Midbrain (tissue), 1 donor: ENCODE results near the gene MLST8.
"Not testable (repeated sequence)": the region's sequence is repeated elsewhere in the genome, so short reads cannot be mapped to it uniquely, and the experiment has no call there.

Experiments used
- DNase-seq: peaks from one replicate; lab custom pipeline; 2025; lab: John Stamatoyannopoulos, UW

MLST8 gene

DNA sequence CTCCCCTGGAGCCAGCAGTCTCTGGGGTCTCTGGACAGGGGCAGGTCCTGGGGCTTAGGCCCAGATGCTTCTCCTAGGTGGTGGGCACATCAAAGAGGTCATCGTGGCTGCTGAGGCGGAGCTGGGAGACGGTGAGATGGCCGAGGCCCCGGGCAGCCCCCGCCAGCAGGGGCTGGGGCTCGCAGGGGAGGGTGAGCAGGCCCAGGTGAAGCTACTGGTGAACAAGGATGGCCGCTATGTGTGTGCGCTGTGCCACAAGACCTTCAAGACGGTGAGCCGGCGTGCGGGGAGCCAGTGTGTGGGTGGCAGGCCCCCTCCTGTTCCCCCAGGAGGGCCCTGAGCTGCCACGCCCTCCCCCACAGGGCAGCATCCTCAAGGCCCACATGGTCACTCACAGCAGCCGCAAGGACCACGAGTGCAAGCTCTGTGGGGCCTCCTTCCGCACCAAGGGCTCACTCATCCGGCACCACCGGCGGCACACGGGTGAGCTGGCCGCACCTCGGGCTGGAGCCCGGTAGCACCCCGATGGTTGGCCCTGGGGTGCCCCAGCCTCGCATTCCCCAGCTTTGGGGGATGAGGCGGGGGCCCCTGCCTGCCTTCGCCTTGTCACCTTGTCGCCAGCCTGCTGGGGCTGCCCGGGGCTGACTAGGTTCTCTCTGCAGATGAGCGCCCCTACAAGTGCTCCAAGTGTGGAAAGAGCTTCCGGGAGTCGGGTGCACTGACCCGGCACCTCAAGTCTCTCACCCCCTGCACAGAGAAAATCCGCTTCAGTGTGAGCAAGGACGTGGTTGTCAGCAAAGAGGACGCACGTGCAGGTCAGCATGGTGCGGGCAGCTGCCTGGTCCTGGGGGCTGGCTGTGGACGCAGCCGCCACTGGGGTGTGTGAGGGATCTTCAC is 27.1 kb downstream of the MLST8 start:
- no peak for DNase-seq

DNA sequence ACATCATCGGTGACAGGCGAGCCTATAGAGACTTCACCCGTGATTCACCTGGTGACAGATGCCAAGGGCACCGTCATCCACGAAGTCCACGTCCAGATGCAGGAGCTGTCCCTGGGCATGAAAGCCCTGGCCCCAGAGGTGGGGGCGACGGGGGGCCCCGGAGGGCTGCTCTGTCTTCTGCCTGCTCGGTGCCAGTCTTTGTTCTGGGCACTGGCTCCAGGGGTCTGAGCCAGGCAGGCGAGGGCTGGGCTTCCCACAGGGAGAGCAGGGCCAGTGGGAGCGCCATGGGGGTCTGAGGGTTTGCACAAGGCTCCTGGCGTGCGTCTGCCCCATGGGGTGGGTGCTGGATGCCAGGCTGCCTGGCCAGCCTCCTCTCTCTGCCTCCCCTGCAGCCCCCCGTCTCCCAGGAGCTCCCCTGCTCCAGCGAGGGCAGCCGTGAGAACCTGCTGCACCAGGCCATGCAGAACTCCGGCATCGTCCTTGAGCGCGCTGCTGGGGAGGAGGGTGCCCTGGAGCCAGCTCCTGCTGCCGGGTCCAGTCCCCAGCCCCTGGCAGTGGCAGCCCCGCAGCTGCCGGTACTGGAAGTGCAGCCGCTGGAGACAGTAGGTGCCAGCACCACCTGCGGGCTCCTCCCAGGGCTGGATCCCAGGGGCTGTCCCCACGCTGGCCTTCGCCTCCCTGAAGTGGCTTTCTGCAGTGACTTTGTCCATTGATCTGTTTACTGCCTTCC is 28.0 kb downstream of the MLST8 start:
- DNase-seq = no peak

DNA sequence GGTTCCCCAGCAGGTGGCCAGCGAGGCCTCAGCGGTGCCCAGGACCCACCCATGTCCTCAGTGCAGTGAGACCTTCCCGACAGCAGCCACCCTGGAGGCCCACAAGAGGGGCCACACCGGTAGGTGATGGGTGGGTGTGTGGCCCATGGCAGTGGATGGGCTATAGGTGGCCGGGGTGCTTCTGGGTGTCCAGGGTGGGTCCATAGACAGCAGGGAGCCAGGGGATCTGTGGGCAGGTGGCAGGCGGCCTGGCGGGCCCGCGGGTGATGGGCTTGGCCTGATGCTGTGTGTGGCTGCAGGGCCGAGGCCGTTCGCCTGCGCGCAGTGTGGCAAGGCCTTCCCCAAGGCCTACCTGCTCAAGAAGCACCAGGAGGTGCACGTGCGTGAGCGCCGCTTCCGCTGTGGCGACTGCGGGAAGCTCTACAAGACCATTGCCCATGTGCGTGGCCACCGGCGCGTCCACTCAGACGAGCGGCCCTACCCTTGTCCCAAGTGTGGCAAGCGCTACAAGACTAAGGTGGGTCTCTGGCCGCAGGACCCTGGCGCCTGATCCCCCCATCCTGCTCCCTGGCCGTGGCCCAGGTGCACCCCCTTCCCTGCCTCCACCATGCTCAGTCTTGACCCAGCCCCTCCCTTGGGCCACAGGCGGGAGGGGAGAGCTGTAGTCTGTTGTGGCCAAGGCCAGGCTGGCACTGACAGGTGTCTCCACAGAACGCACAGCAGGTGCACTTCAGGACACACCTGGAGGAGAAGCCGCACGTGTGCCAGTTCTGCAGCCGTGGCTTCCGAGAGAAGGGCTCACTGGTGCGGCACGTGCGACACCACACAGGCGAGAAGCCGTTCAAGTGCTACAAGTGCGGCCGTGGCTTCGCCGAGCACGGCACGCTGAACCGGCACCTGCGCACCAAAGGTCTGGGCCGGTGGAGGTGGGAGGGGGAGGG is 28.9 kb downstream of the MLST8 start:
- no peak for DNase-seq

DNA sequence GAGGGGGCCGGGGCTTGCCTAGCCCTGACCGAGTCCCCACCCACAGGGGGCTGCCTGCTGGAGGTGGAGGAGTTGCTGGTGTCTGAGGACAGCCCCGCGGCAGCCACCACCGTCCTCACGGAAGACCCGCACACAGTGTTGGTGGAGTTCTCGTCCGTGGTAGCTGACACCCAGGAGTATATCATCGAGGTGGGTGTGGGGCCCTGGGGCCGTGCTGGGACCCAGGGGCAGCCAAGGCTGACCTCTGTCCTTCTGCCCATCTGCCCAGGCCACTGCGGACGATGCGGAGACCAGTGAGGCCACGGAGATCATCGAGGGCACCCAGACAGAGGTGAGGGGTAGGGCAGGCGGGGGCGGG is 29.5 kb downstream of the MLST8 start:
- no peak for DNase-seq

GRCh38 chr16:2235234-2235651 is 30.0 kb downstream of the MLST8 start:
- DNase-seq = no peak

- no peak for DNase-seq
Measured at GRCh38 chr16:2235695-2236336, 30.6 kb downstream of the MLST8 start.

DNA sequence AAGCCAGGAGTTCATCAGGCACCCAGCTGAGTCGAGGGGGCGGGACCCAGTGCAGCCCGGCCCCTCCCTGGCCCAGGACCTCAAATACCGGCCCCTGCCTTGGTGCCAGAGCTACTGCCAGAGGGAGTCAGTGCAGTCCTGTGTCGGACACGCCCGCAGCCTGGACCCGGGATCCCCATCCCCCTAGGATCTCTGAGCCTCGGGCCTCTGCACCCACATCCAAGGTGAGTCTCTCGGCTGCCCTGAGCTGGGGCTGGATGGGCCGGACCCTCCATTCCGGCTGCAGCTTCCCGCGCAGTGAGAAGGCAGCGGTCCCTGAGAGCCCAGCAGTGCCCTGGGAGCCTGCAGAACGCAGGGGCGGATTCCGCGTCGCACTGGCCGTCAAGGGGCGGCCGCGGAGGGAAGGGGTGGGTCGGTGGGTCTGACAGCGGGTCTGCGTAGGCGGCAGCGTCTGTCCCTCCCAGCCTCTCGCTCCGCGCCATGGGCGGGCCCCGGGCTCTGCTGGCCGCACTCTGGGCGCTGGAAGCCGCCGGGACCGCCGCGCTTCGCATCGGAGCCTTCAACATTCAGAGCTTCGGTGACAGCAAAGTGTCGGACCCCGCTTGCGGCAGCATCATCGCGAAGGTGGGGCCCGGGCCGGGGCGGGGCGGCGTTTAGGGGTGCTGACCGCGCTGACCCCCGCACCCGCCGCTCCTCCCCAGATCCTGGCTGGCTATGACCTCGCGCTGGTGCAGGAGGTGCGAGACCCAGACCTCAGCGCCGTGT is 31.3 kb downstream of the MLST8 start, which contains the start of gene DNASE1L2:
Gene DNASE1L2 (plus strand): TSS at position 108 of the 765 bp plus-strand sequence. CDS start 373 bp downstream, at position 481.
- DNase-seq = no peak

- no peak for DNase-seq
Measured at GRCh38 chr16:2237102-2237482, 31.8 kb downstream of the MLST8 start.

GRCh38 chr16:2237493-2238149 is 32.4 kb downstream of the MLST8 start:
- no peak for DNase-seq

DNA sequence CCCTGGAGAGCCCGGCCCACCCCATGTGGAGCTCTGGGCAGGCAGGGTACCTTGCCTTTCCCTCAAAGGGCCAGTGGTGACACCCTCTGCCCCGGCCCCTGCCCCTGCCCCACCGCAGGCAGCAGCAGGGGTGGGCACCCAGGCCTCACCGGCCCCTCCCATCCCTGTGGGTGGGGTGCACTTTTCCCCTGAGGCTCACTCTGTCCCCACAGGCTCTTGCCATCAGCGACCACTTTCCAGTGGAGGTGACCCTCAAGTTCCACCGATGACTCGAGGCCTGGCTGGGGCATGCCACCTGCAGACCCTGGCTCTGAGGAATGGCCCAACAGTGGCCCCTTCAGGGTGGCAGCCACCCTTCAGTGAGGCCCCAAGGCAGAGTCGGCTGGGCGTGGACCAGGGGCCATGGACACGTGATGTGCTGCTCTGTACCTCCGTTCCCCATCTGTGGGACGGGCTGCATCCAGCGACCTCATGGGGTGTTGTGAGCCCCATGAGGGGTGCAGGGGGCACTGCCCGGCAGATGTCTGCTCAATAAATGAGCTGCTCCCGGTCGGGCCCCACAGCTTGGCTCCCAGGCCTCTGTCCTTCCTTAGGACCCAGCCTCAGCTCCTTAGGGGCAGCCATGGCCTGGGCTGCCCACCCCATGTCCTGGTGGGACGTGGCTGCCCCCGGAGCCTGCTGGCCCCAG is 33.0 kb downstream of the MLST8 start:
- no peak for DNase-seq

- no peak for DNase-seq
Measured at GRCh38 chr16:2238838-2239675, 33.8 kb downstream of the MLST8 start.

DNA sequence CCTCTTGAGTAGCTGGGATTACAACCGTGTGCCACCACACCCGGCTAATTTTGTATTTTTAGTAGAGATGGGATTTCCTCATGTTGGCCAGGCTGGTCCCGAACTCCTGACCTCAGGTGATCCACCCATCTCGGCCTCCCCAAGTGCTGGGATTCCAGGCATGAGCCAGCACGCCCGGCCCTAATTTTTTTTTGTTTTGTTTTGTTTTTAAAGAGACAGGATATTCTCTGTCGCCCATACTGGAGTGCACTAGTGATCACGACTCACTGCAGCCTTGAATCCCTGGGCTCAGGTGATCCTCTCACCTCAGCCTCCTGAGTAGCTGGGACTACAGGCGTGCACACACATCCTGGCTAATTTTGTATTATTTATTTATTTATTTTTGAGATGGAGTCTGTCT is 35.1 kb downstream of the MLST8 start:
- not testable (repeated sequence) for DNase-seq

GRCh38 chr16:2242598-2242997 is 37.3 kb downstream of the MLST8 start:
- DNase-seq = no peak

DNA sequence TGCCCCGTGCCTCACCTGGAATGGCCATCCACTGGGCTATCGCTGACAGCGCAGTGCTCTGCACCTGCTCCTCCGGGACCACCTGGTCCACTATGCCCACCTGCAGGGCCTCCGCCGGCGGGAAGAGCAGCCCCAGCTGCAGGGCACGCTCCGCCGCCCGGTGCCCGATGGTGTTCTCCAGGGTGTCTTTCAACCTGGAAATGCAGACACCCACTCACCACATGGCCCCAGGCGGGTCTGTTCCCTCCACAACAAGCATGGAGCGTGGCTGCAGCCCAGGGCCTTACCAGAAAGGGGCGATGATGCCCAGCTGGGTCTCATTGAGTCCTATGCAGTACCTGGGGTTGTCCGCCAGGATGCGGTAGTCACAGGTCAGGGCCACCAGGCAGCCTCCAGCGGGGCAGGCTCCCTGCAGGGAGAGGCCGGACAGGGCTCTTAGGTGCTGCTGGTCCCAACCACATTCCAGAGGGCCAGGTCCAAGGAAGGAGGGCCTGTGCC is 37.8 kb downstream of the MLST8 start:
- DNase-seq = no peak

DNA sequence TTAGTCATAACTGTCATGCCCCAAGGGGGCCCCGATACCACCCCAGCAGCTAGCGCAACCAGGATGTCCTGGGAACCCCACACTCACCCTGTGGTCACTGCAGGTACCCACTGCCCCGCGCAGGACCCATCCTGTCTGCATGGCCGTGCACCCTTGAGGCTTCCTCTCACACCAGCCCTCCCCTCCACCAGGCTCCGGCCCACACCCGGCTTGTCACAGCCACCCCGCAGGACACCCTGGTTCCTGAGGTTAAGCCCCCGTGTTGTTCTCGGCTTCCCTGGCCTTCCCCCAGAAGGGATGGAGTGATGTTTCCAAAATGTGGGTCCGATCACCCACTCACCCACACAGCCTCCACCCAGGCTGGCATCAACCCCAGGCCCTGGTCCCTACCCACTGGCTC is 38.5 kb downstream of the MLST8 start:
- no peak for DNase-seq

DNA sequence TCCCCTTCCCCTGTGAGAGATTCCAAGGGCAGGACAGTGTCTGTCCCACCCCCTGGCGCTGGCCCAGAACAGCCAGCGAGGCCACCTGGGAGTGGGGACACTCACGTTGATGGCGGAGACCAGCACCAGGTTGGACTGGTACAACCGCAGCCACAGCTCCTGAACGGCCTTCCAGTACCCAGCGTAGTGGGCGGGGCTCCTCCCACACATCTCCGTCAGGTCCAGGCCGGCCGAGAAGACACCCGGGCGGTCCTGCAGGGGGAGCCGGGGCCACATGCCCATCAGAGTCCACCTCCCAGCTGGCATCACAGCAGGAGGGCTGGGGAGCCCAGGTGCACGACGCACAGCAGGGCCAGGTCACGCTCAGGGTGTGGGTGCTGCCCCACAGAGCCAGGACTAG is 39.0 kb downstream of the MLST8 start:
- DNase-seq = no peak

GRCh38 chr16:2244926-2245795 is 39.9 kb downstream of the MLST8 start:
- no peak for DNase-seq
